ENCODE data around the gene CXXC5. TPM values are rescaled to one million over a fixed set of nuclear protein-coding genes. Genes with fewer than 3 reads are reported as not detected.
A peak's percentile ranks its signal among the peaks of the same experiment; 100 is the strongest.

The CXXC5 gene
- total and polyA plus RNA-seq, 9 of the 15 experiments (the other 6 are each of a cell fraction or from before 2014, with no cell fraction given): 1.9 to 123 (median 45.8) TPM

GRCh38 chr5:139696894-139697658 is 48.9 kb downstream of the CXXC5 start (continued):
- TF ChIP-seq, protein P1, sequence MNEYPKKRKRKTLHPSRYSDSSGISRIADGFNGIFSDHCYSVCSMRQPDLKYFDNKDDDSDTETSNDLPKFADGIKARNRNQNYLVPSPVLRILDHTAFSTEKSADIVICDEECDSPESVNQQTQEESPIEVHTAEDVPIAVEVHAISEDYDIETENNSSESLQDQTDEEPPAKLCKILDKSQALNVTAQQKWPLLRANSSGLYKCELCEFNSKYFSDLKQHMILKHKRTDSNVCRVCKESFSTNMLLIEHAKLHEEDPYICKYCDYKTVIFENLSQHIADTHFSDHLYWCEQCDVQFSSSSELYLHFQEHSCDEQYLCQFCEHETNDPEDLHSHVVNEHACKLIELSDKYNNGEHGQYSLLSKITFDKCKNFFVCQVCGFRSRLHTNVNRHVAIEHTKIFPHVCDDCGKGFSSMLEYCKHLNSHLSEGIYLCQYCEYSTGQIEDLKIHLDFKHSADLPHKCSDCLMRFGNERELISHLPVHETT (CRISPR knock-in tag; conservative IDR thresholded peaks at IDR 0.05 in 1 of 2, IDR thresholded peaks at IDR 0.05 in 1 of 2): no peak; a peak in 1 of 4 replicates
- peak; percentile 51; the same call in 1 of the 2 replicates for TF ChIP-seq PML (IDR thresholded peaks at IDR 0.05; ENCODE audit: low read length)
- TF ChIP-seq CSDE1 (IDR thresholded peaks at IDR 0.05): peak in 1 of 2 experiments; percentile 42; a peak in 1 of 4 replicates
- TF ChIP-seq, protein P2, sequence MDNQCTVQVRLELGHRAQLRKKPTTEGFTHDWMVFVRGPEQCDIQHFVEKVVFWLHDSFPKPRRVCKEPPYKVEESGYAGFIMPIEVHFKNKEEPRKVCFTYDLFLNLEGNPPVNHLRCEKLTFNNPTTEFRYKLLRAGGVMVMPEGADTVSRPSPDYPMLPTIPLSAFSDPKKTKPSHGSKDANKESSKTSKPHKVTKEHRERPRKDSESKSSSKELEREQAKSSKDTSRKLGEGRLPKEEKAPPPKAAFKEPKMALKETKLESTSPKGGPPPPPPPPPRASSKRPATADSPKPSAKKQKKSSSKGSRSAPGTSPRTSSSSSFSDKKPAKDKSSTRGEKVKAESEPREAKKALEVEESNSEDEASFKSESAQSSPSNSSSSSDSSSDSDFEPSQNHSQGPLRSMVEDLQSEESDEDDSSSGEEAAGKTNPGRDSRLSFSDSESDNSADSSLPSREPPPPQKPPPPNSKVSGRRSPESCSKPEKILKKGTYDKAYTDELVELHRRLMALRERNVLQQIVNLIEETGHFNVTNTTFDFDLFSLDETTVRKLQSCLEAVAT (IDR thresholded peaks at IDR 0.05): 0 out of 4 replicates have a peak, but pooled peaks of 1 of the 2 experiments have one; percentile 39
- TF ChIP-seq ZC3H4 (CRISPR knock-in tag; IDR thresholded peaks at IDR 0.05; ENCODE audit: borderline replicate concordance): no peak
- no peak for TF ChIP-seq EWSR1 (IDR thresholded peaks at IDR 0.05; ENCODE audit: borderline replicate concordance, low read depth, partially characterized antibody)
- TF ChIP-seq SREBF1 (IDR thresholded peaks at IDR 0.05; ENCODE audit: borderline replicate concordance, low read depth, low read length): no peak
- TF ChIP-seq, protein P3, sequence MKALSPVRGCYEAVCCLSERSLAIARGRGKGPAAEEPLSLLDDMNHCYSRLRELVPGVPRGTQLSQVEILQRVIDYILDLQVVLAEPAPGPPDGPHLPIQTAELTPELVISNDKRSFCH (CRISPR knock-in tag; IDR thresholded peaks at IDR 0.05): no peak
- TF ChIP-seq, protein P3 (tag; IDR thresholded peaks at IDR 0.05): no peak
- no peak for TF ChIP-seq HNRNPUL1 (IDR thresholded peaks at IDR 0.05; ENCODE audit: low read length)
- TF ChIP-seq KDM2B (CRISPR knock-in tag; IDR thresholded peaks at IDR 0.05): peak; percentile 25; the same call in 1 of the 2 replicates
- TF ChIP-seq BHLHE40 (IDR thresholded peaks at IDR 0.05; ENCODE audit: low read length): peak; percentile 12; the same call in 1 of the 2 replicates

Data from K562 (cell line).